ENCODE data around the gene C19orf53. TPM values are rescaled to one million over a fixed set of nuclear protein-coding genes. Genes with fewer than 3 reads are reported as not detected.

The C19orf53 gene
- total and polyA plus RNA-seq, 10 of the 15 experiments (the other 5 are each of a cell fraction or from before 2014, with no cell fraction given) = 109 to 449 (median 218) TPM

- H3K36me3 ChIP-seq (ENCODE audit: control insufficient read depth in 2 of 2, insufficient read depth in 2 of 2, low read length in 1 of 2) = peaks cover under 1 to 14% of the 10 kb centered on the region in 2 experiments
- no peak overlapping the region for H3K4me2 ChIP-seq (ENCODE audit: control insufficient read depth, insufficient read depth)
- SMC1A ChIA-PET (ENCODE audit: uncharacterized antibody, unreplicated experiment) = interaction anchor here (1.3 kb wide), 1 partner anchor 14 kb away, joined by 3 read pairs; no protein-coding TSS in a partner anchor
- POLR2A ChIA-PET = interaction anchor here (0.6 to 2.9 kb wide), 3 partner anchors 12 to 795 kb away, joined by 3 to 17 read pairs (median 6); partner anchors contain the start of gene C19orf53
- peaks cover 19% of the 10 kb centered on the region for H3K79me2 ChIP-seq (ENCODE audit: control insufficient read depth, insufficient read depth, low read length)
- H3K9me3 ChIP-seq (replicated peaks; ENCODE audit: control insufficient read depth, insufficient read depth, low read length) = no peaks in the 10 kb centered on the region
- ATAC-seq = no peak
- DNase-seq (ENCODE audit: low read depth, low spot score) = no peak
- H3K27ac ChIP-seq (ENCODE audit: control insufficient read depth, insufficient read depth) = no peak overlapping the region
- BruUV-seq (replicated peaks) = no TSS peak
- no peaks in the 10 kb centered on the region for H3K4me1 ChIP-seq (ENCODE audit: control insufficient read depth, insufficient read depth, low read length)
- TF ChIP-seq ZBTB4 (CRISPR knock-in tag; IDR thresholded peaks at IDR 0.05) (no peak), CTCF (IDR thresholded peaks at IDR 0.05 in 2 of 3, conservative IDR thresholded peaks at IDR 0.05 in 1 of 3; ENCODE audit: control insufficient read depth in 2 of 3, extremely low read depth in 1 of 3, insufficient read depth in 1 of 3, low read depth in 3 of 3, low read length in 3 of 3) (no peak), NRF1 (conservative IDR thresholded peaks at IDR 0.05; ENCODE audit: low read depth, low read length) (no peak), GABPA (IDR thresholded peaks at IDR 0.05; ENCODE audit: low read depth) (no peak), SMC3 (IDR thresholded peaks at IDR 0.05; ENCODE audit: borderline replicate concordance, low read length) (no peak), SPI1 (IDR thresholded peaks at IDR 0.05; ENCODE audit: borderline replicate concordance, insufficient read depth, low read depth, low read length) (no peak), NR2F1 (conservative IDR thresholded peaks at IDR 0.05) (no peak), DPF2 (IDR thresholded peaks at IDR 0.05) (no peak), KAT2A (conservative IDR thresholded peaks at IDR 0.05; ENCODE audit: control insufficient read depth, low read depth, low read length) (no peak), RB1 (IDR thresholded peaks at IDR 0.05; ENCODE audit: borderline replicate concordance) (no peak), RFX5 (IDR thresholded peaks at IDR 0.05; ENCODE audit: low read depth, low read length) (no peak), NBN (IDR thresholded peaks at IDR 0.05) (no peak), IRF3 (IDR thresholded peaks at IDR 0.05) (no peak), NFYA (IDR thresholded peaks at IDR 0.05; ENCODE audit: borderline replicate concordance, low read depth, low read length) (no peak), JUNB (IDR thresholded peaks at IDR 0.05) (no peak)
- FAIRE-seq = no peak
- intact Hi-C loops (cut with micrococcal nuclease; ENCODE audit: unreplicated experiment) (no loop called here), in situ Hi-C loops (cut with MboI) (no loop called here)
- no peak overlapping the region for H3K4me3 ChIP-seq
- H2AFZ ChIP-seq (ENCODE audit: control insufficient read depth, low read depth, low read length) = no peak overlapping the region
- H3K9ac ChIP-seq (ENCODE audit: control insufficient read depth, insufficient read depth, low read length) = no peak overlapping the region
- WGBS (ENCODE audit: insufficient coverage, insufficient replicate concordance, low lambda C conversion rate, missing lambda C conversion rate) = 97% methylated on average over 42 of the region's 42 CpGs
- H3K27me3 ChIP-seq (replicated peaks in 1 of 2; ENCODE audit: control insufficient read depth in 2 of 2, insufficient read depth in 2 of 2, low read length in 1 of 2) = no peaks in the 10 kb centered on the region
- CTCF ChIA-PET = interaction anchor here (1.2 kb wide), 1 partner anchor 99 kb away, joined by 3 read pairs; no protein-coding TSS in a partner anchor
- no peaks in the 10 kb centered on the region for H4K20me1 ChIP-seq (ENCODE audit: control insufficient read depth, insufficient read depth)
- RAD21 ChIA-PET (ENCODE audit: unreplicated experiment) = no interaction called here
These were observed 11.5 kb upstream of the C19orf53 start for GRCh38 chr19:13762635-13763235.

Data from GM12878 (cell line).